Astrocyte (in vitro differentiated cells and primary cell): ENCODE measurements around the gene BFSP2. TPM values are rescaled to one million over a fixed set of nuclear protein-coding genes. Genes with fewer than 3 reads are reported as not detected.

Experiments used
- DNase-seq: peaks from one replicate; pipeline ENCODE4 v3.0.0-alpha.2; 2010; ENCODE audit warnings: low read depth
- FAIRE-seq: peaks from 2 replicates; lab custom pipeline; 2011; peaks lifted over from hg19 to GRCh38; lab: Jason Lieb, UNC
- H2AFZ ChIP-seq: 2 replicates; pipeline ENCODE4 v1.6.0; 2012; ENCODE audit warnings: low read depth, low read length, inconsistent platforms
- H3K27ac ChIP-seq: 2 replicates; pipeline ENCODE4 v1.5.1; 2011; ENCODE audit warnings: low read depth, low read length, inconsistent platforms
- H3K27me3 ChIP-seq: 2 replicates; pipeline ENCODE4 v1.6.0; 2011; ENCODE audit warnings: low read length, inconsistent platforms; ENCODE audit not compliant: insufficient read depth
- H3K36me3 ChIP-seq: 2 replicates; pipeline ENCODE4 v1.5.1; 2011; ENCODE audit warnings: low read length, inconsistent platforms; ENCODE audit not compliant: insufficient read depth
- H3K4me1 ChIP-seq: 2 replicates; pipeline ENCODE4 v1.5.1; 2011; ENCODE audit warnings: low read length, inconsistent platforms; ENCODE audit not compliant: insufficient read depth
- H3K4me2 ChIP-seq: 2 replicates; pipeline ENCODE4 v1.6.0; 2012; ENCODE audit warnings: low read length, inconsistent platforms
- H3K4me3 ChIP-seq: 2 replicates; pipeline ENCODE4 v1.5.1; 2011; ENCODE audit warnings: low read depth, mild to moderate bottlenecking, low read length, inconsistent platforms; ENCODE audit not compliant: insufficient read depth
- H3K79me2 ChIP-seq: 2 replicates; pipeline ENCODE4 v1.6.0; 2012; ENCODE audit warnings: mild to moderate bottlenecking, low read length, inconsistent platforms; ENCODE audit not compliant: insufficient read depth
- H3K9ac ChIP-seq: 2 replicates; pipeline ENCODE4 v1.6.0; 2012; ENCODE audit warnings: mild to moderate bottlenecking, low read length, inconsistent platforms
- H3K9me3 ChIP-seq: 2 replicates; pipeline ENCODE4 v1.5.1; 2012; ENCODE audit warnings: low read depth, mild to moderate bottlenecking, low read length, inconsistent platforms; ENCODE audit not compliant: insufficient read depth
- H4K20me1 ChIP-seq: 2 replicates; pipeline ENCODE4 v1.6.0; 2012; ENCODE audit warnings: low read length, inconsistent platforms; ENCODE audit not compliant: insufficient read depth
- H3K27ac Mint-ChIP-seq: one replicate; pipeline ENCODE4 v1.8.0; 2021; ENCODE audit warnings: mild to moderate bottlenecking, mixed read lengths; ENCODE audit not compliant: unreplicated experiment
- H3K27me3 Mint-ChIP-seq: one replicate; pipeline ENCODE4 v1.8.0; 2021; ENCODE audit warnings: low read depth, mixed read lengths; ENCODE audit not compliant: unreplicated experiment
- H3K36me3 Mint-ChIP-seq: one replicate; pipeline ENCODE4 v1.8.0; 2021; ENCODE audit warnings: low read depth, mixed read lengths; ENCODE audit not compliant: unreplicated experiment
- H3K4me1 Mint-ChIP-seq: one replicate; pipeline ENCODE4 v1.8.0; 2021; ENCODE audit warnings: low read depth, mixed read lengths; ENCODE audit not compliant: unreplicated experiment
- H3K4me3 Mint-ChIP-seq: one replicate; pipeline ENCODE4 v1.8.0; 2021; ENCODE audit warnings: mild to moderate bottlenecking, moderate library complexity, mixed read lengths; ENCODE audit not compliant: unreplicated experiment
- H3K9me3 Mint-ChIP-seq: one replicate; pipeline ENCODE4 v1.8.0; 2021; ENCODE audit warnings: mild to moderate bottlenecking, mixed read lengths; ENCODE audit not compliant: unreplicated experiment
- CTCF ChIP-seq: IDR thresholded peaks from 2 replicates; pipeline ENCODE4 v1.5.1; 2011; ENCODE audit warnings: low read depth, mild to moderate bottlenecking, inconsistent platforms, low read length, moderate library complexity; ENCODE audit not compliant: insufficient read depth
- EZH2 ChIP-seq: IDR thresholded peaks from 2 replicates; pipeline ENCODE4 v1.6.1; 2012; ENCODE audit warnings: mild to moderate bottlenecking, low read length, inconsistent platforms; ENCODE audit not compliant: insufficient read depth
- total RNA-seq: library from RNA; stranded (reverse); gene quantifications from 2 replicates; pipeline ENCODE4 v1.2.1, GENCODE V29; 2021

The BFSP2 gene
- total RNA-seq, 1 donor from 2014 or later = not detected

GRCh38 chr3:133384331-133385027 lies 15.4 kb upstream of the BFSP2 start:
- TF ChIP-seq CTCF = peak; percentile 88
- TF ChIP-seq EZH2 = no peak
- no peaks in the 10 kb centered on the region for H3K9me3 ChIP-seq
- peaks cover 5% of the 10 kb centered on the region for H3K36me3 Mint-ChIP-seq
- H3K79me2 ChIP-seq = no peaks in the 10 kb centered on the region
- FAIRE-seq (no peak), DNase-seq (peak; percentile 26)
- H3K27me3 Mint-ChIP-seq = peaks cover 23% of the 10 kb centered on the region
- peaks cover 2% of the 10 kb centered on the region for H3K4me1 ChIP-seq
- H3K36me3 ChIP-seq = no peaks in the 10 kb centered on the region
- H3K27ac ChIP-seq = no peak overlapping the region
- H3K9me3 Mint-ChIP-seq = no peaks in the 10 kb centered on the region
- no peaks in the 10 kb centered on the region for H3K27me3 ChIP-seq
- peaks cover 10% of the 10 kb centered on the region for H3K4me1 Mint-ChIP-seq
- H3K4me2 ChIP-seq = no peak overlapping the region
- no peak overlapping the region for H3K4me3 Mint-ChIP-seq
- H3K4me3 ChIP-seq = no peak overlapping the region
- no peak overlapping the region for H3K9ac ChIP-seq
- H2AFZ ChIP-seq = peak overlapping the region; percentile 48
- H3K27ac Mint-ChIP-seq = no peak overlapping the region
- no peaks in the 10 kb centered on the region for H4K20me1 ChIP-seq

GRCh38 chr3:133386876-133387275 lies 13.0 kb upstream of the BFSP2 start:
- Histone ChIP-seq H3K36me3 (no peaks in the 10 kb centered on the region), H3K4me3 (no peak overlapping the region), H3K4me2 (no peak overlapping the region), H3K79me2 (no peaks in the 10 kb centered on the region), H2AFZ (no peak overlapping the region), H3K27me3 (no peaks in the 10 kb centered on the region), H3K9me3 (no peaks in the 10 kb centered on the region), H3K9ac (no peak overlapping the region), H3K4me1 (peaks cover 2% of the 10 kb centered on the region), H4K20me1 (no peaks in the 10 kb centered on the region), H3K27ac (no peak overlapping the region)
- TF ChIP-seq EZH2 = no peak
- no peak for TF ChIP-seq CTCF
- Mint-ChIP-seq H3K36me3 (peaks cover 5% of the 10 kb centered on the region), H3K4me3 (no peak overlapping the region), H3K4me1 (peaks cover 19% of the 10 kb centered on the region), H3K27me3 (peaks cover 19% of the 10 kb centered on the region), H3K27ac (no peak overlapping the region), H3K9me3 (peaks cover 1% of the 10 kb centered on the region)
- no peak for DNase-seq
- no peak for FAIRE-seq

GRCh38 chr3:133387341-133387740 lies 12.5 kb upstream of the BFSP2 start:
- no peaks in the 10 kb centered on the region for H3K9me3 ChIP-seq
- Mint-ChIP-seq H3K9me3 (peaks cover 1% of the 10 kb centered on the region), H3K27ac (no peak overlapping the region), H3K4me1 (peaks cover 19% of the 10 kb centered on the region), H3K27me3 (peaks cover 16% of the 10 kb centered on the region), H3K4me3 (no peak overlapping the region), H3K36me3 (peaks cover 6% of the 10 kb centered on the region)
- H3K36me3 ChIP-seq = no peaks in the 10 kb centered on the region
- no peak overlapping the region for H2AFZ ChIP-seq
- TF ChIP-seq EZH2 (no peak), CTCF (no peak)
- FAIRE-seq = no peak
- H3K4me2 ChIP-seq = no peak overlapping the region
- H3K79me2 ChIP-seq = no peaks in the 10 kb centered on the region
- H4K20me1 ChIP-seq = no peaks in the 10 kb centered on the region
- no peak overlapping the region for H3K27ac ChIP-seq
- no peak for DNase-seq
- H3K27me3 ChIP-seq = no peaks in the 10 kb centered on the region
- H3K4me1 ChIP-seq = peaks cover 2% of the 10 kb centered on the region
- H3K4me3 ChIP-seq = no peak overlapping the region
- no peak overlapping the region for H3K9ac ChIP-seq
